ENCODE data around the gene IQSEC1. TPM values are rescaled to one million over a fixed set of nuclear protein-coding genes. Genes with fewer than 3 reads are reported as not detected.

Gene IQSEC1
- total RNA-seq, 4 donors from 2014 or later: 24.0 to 43.0 (median 31.8) TPM

- no peak overlapping the region for H3K4me3 ChIP-seq
- 83% methylated on average over 6 of the region's 6 CpGs; no CpG with 5 or more reads in 1 of the 2 donors for WGBS, 2 donors (ENCODE audit: low coverage in 1 of 2)
- DNase-seq: no peak
- H3K27me3 ChIP-seq: no peaks in the 10 kb centered on the region
- intact Hi-C loops (cut with DNase I; ENCODE audit: low total_unique reads) (no loop called here), in situ Hi-C loops (cut with MboI; ENCODE audit: low pct_ligation_motif_present in 1 of 4, low pct_unique_long_range_greater_than_20kb in 1 of 4, low sequenced_read_pairs in 3 of 4) (no loop called here)
- H3K9me3 ChIP-seq: no peaks in the 10 kb centered on the region
- no peak overlapping the region for H3K27ac ChIP-seq
- TF ChIP-seq EP300 (IDR thresholded peaks at IDR 0.05; ENCODE audit: low read depth): no peak
- no peaks in the 10 kb centered on the region for H3K36me3 ChIP-seq
- no peaks in the 10 kb centered on the region for H3K4me1 ChIP-seq
Measured at GRCh38 chr3:13051581-13051980, 21.6 kb downstream of the IQSEC1 start.

- 65% methylated on average over 2 of the region's 2 CpGs; no CpG with 5 or more reads in 1 of the 2 donors for WGBS, 2 donors (ENCODE audit: low coverage in 1 of 2)
- in situ Hi-C loops (cut with MboI; ENCODE audit: low pct_ligation_motif_present in 1 of 4, low pct_unique_long_range_greater_than_20kb in 1 of 4, low sequenced_read_pairs in 3 of 4) (no loop called here), intact Hi-C loops (cut with DNase I; ENCODE audit: low total_unique reads) (no loop called here)
- DNase-seq: no peak
- Histone ChIP-seq H3K36me3 (no peaks in the 10 kb centered on the region), H3K4me3 (no peak overlapping the region), H3K4me1 (no peaks in the 10 kb centered on the region), H3K9me3 (no peaks in the 10 kb centered on the region), H3K27ac (no peak overlapping the region), H3K27me3 (no peaks in the 10 kb centered on the region)
- TF ChIP-seq POLR2A (IDR thresholded peaks at IDR 0.05) (no peak), POLR2AphosphoS5 (IDR thresholded peaks at IDR 0.05) (no peak), CTCF (IDR thresholded peaks at IDR 0.05) (no peak), EP300 (IDR thresholded peaks at IDR 0.05; ENCODE audit: low read depth) (no peak)
Measured at GRCh38 chr3:13051066-13051465, 22.2 kb downstream of the IQSEC1 start.

- Histone ChIP-seq H3K4me1 (no peaks in the 10 kb centered on the region), H3K27ac (no peak overlapping the region), H3K4me3 (no peak overlapping the region), H3K9me3 (no peaks in the 10 kb centered on the region), H3K36me3 (no peaks in the 10 kb centered on the region), H3K27me3 (no peaks in the 10 kb centered on the region)
- in situ Hi-C loops (cut with MboI; ENCODE audit: low pct_ligation_motif_present in 1 of 4, low pct_unique_long_range_greater_than_20kb in 1 of 4, low sequenced_read_pairs in 3 of 4): no loop called here
- TF ChIP-seq POLR2A (IDR thresholded peaks at IDR 0.05): no peak
- TF ChIP-seq CTCF (IDR thresholded peaks at IDR 0.05): no peak
- TF ChIP-seq EP300 (IDR thresholded peaks at IDR 0.05; ENCODE audit: low read depth): no peak
- no peak for TF ChIP-seq POLR2AphosphoS5 (IDR thresholded peaks at IDR 0.05)
- intact Hi-C loops (cut with DNase I; ENCODE audit: low total_unique reads): no loop called here
- 84 to 91% methylated on average over 2 to 3 of the region's 3 CpGs for WGBS, 2 donors (ENCODE audit: low coverage in 1 of 2)
- DNase-seq: no peak
Measured at GRCh38 chr3:13050446-13050845, 22.8 kb downstream of the IQSEC1 start.

GRCh38 chr3:13049400-13049799, 23.8 kb downstream of the IQSEC1 start:
- 97% methylated on average over 6 of the region's 6 CpGs; no CpG with 5 or more reads in 1 of the 2 donors for WGBS, 2 donors (ENCODE audit: low coverage in 1 of 2)
- intact Hi-C loops (cut with DNase I; ENCODE audit: low total_unique reads) (no loop called here), in situ Hi-C loops (cut with MboI; ENCODE audit: low pct_ligation_motif_present in 1 of 4, low pct_unique_long_range_greater_than_20kb in 1 of 4, low sequenced_read_pairs in 3 of 4) (no loop called here)
- H3K27ac ChIP-seq: no peak overlapping the region
- no peaks in the 10 kb centered on the region for H3K9me3 ChIP-seq
- H3K4me1 ChIP-seq: no peaks in the 10 kb centered on the region
- no peaks in the 10 kb centered on the region for H3K27me3 ChIP-seq
- no peaks in the 10 kb centered on the region for H3K36me3 ChIP-seq
- no peak overlapping the region for H3K4me3 ChIP-seq
- no peak for DNase-seq
- TF ChIP-seq EP300 (IDR thresholded peaks at IDR 0.05; ENCODE audit: low read depth): no peak
- no peak for TF ChIP-seq POLR2A (IDR thresholded peaks at IDR 0.05)
- no peak for TF ChIP-seq CTCF (IDR thresholded peaks at IDR 0.05)
- TF ChIP-seq POLR2AphosphoS5 (IDR thresholded peaks at IDR 0.05): no peak

Data from transverse colon (tissue), 4 donors.